Activated T-helper 2 cell treated with anti-CD3 and anti-CD28 coated beads, Interferon-gamma antibody, Interleukin-2, Interleukin-4, amounts not matched to agents 10 μg/mL and 5 μg/mL and 100 μg/mL, durations not matched to agents 14 hours and 24 hours and 36 hours (primary cell): ENCODE measurements around the gene S100B. TPM values are rescaled to one million over a fixed set of nuclear protein-coding genes. Genes with fewer than 3 reads are reported as not detected.
"Not testable (repeated sequence)": the region's sequence is repeated elsewhere in the genome, so short reads cannot be mapped to it uniquely, and the experiment has no call there.

Source experiments
- DNase-seq: peaks from one replicate; pipeline ENCODE4 v3.0.0; 2021; ENCODE audit warnings: low spot score
- H3K27ac Mint-ChIP-seq: one replicate; pipeline ENCODE4 v1.8.0; 2021; ENCODE audit warnings: mixed read lengths
- H3K27me3 Mint-ChIP-seq: one replicate; pipeline ENCODE4 v1.8.0; 2021; ENCODE audit warnings: low read depth, mixed read lengths
- H3K36me3 Mint-ChIP-seq: one replicate; pipeline ENCODE4 v1.8.0; 2021; ENCODE audit warnings: low read depth, mixed read lengths
- H3K4me1 Mint-ChIP-seq: one replicate; pipeline ENCODE4 v1.8.0; 2021; ENCODE audit warnings: low read depth, mixed read lengths
- H3K4me3 Mint-ChIP-seq: one replicate; pipeline ENCODE4 v1.8.0; 2021; ENCODE audit warnings: low read depth, mild to moderate bottlenecking, moderate library complexity, mixed read lengths
- H3K9me3 Mint-ChIP-seq: one replicate; pipeline ENCODE4 v1.8.0; 2021; ENCODE audit warnings: mixed read lengths
- intact Hi-C: fragments of 100-400 bp; cut with micrococcal nuclease; formaldehyde crosslinking; loops from one replicate; pipeline ENCODE4 v1.15.1; 2023
- total RNA-seq: library from RNA; stranded (reverse); gene quantifications from 2 replicates; pipeline ENCODE4 v1.2.3, GENCODE V29; 2022

The S100B gene
- total RNA-seq, 1 donor from 2014 or later, result not detected

GRCh38 chr21:46636550-46637285 is 31.8 kb upstream of the S100B start:
- Mint-ChIP-seq H3K4me1 (peaks cover 59% of the 10 kb centered on the region), H3K36me3 (peaks cover 39% of the 10 kb centered on the region), H3K4me3 (peak overlapping the region; percentile 93), H3K9me3 (no peaks in the 10 kb centered on the region), H3K27ac (peak overlapping the region; percentile 97), H3K27me3 (no peaks in the 10 kb centered on the region)
- DNase-seq, result no peak
- intact Hi-C loops, result no loop called here

DNA sequence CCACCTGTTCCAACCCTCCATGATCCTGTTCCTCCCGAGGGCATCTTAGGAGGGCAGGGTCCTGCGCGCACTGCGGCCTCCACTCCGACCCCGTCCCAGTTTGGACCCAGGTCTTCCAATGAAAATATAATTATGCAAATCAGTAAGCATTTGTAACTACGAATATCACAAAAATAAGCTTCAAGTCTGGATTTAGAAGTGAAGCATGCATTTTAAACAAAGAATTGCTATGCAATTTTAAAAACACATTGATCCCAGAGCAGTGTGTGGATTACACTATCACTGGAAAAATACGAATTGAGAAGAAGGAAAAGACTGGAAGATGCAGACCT is 31.3 kb upstream of the S100B start:
- H3K27ac Mint-ChIP-seq, result peak overlapping the region; percentile 97
- peaks cover 59% of the 10 kb centered on the region for H3K4me1 Mint-ChIP-seq
- H3K9me3 Mint-ChIP-seq, result peaks cover 4% of the 10 kb centered on the region
- intact Hi-C loops, result no loop called here
- H3K27me3 Mint-ChIP-seq, result peaks cover 5% of the 10 kb centered on the region
- DNase-seq, result no peak
- H3K4me3 Mint-ChIP-seq, result peak overlapping the region; percentile 93
- H3K36me3 Mint-ChIP-seq, result peaks cover 33% of the 10 kb centered on the region

- H3K27me3 Mint-ChIP-seq, result peaks cover 7% of the 10 kb centered on the region
- H3K36me3 Mint-ChIP-seq, result peaks cover 27% of the 10 kb centered on the region
- H3K4me3 Mint-ChIP-seq, result peak within 1 kb of the TSS; percentile 93
- peak; percentile 98 for DNase-seq
- H3K4me1 Mint-ChIP-seq, result peaks cover 57% of the 10 kb centered on the region
- peak within 1 kb of the TSS; percentile 97 for H3K27ac Mint-ChIP-seq
- intact Hi-C loops, result loop anchor here (1.0 kb wide), 1 partner anchor 177 kb away; the partner anchor contains the start of gene DIP2A
- peaks cover 4% of the 10 kb centered on the region for H3K9me3 Mint-ChIP-seq
Measured at GRCh38 chr21:46635324-46636180, 30.7 kb upstream of the S100B start, which contains the start of gene PRMT2. Gene PRMT2, plus strand, starts transcription at chr21:46635674. Its CDS starts 1,278 bp downstream, at chr21:46636952.

- H3K27me3 Mint-ChIP-seq, result peaks cover 7% of the 10 kb centered on the region
- peaks cover 4% of the 10 kb centered on the region for H3K9me3 Mint-ChIP-seq
- H3K4me3 Mint-ChIP-seq, result peak overlapping the region; percentile 93
- peaks cover 57% of the 10 kb centered on the region for H3K4me1 Mint-ChIP-seq
- peaks cover 22% of the 10 kb centered on the region for H3K36me3 Mint-ChIP-seq
- intact Hi-C loops, result loop anchor here (1.0 kb wide), 1 partner anchor 177 kb away; the partner anchor contains the start of gene DIP2A
- peak overlapping the region; percentile 97 for H3K27ac Mint-ChIP-seq
- DNase-seq, result no peak
Measured at GRCh38 chr21:46634966-46635323, 30.1 kb upstream of the S100B start.

GRCh38 chr21:46634427-46634826 is 29.5 kb upstream of the S100B start:
- Mint-ChIP-seq H3K27me3 (peaks cover 7% of the 10 kb centered on the region), H3K4me1 (peaks cover 52% of the 10 kb centered on the region), H3K9me3 (peaks cover 4% of the 10 kb centered on the region), H3K27ac (peak overlapping the region; percentile 97), H3K4me3 (peak overlapping the region; percentile 93), H3K36me3 (peaks cover 17% of the 10 kb centered on the region)
- DNase-seq, result no peak
- intact Hi-C loops, result no loop called here

- Mint-ChIP-seq H3K36me3 (peaks cover 12% of the 10 kb centered on the region), H3K4me3 (peak overlapping the region; percentile 27), H3K9me3 (peaks cover 4% of the 10 kb centered on the region), H3K27ac (peak overlapping the region; percentile 77), H3K27me3 (peaks cover 7% of the 10 kb centered on the region), H3K4me1 (peaks cover 45% of the 10 kb centered on the region)
- intact Hi-C loops, result no loop called here
- DNase-seq, result no peak
Measured at GRCh38 chr21:46633566-46633965, 28.7 kb upstream of the S100B start.

DNA sequence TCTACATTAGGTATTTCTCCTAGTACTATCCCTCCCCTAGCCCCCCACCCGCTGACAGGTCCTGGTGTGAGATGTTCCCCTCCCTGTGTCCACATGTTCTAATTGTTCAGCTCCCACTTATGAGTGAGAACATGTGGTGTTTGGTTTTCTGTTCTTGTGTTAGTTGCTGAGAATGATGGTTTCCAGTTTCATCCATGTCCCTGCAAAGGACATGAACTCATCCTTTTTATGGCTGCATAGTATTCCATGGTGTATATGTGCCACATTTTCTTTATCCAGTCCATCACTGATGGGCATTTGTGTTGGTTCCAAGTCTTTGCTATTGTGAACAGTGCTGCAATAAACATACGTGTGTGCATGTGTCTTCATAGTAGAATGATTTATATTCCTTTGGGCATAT is 26.0 kb upstream of the S100B start:
- intact Hi-C loops, DNase-seq, H3K27ac Mint-ChIP-seq, H3K36me3 Mint-ChIP-seq, H3K27me3 Mint-ChIP-seq, H3K4me3 Mint-ChIP-seq: not testable (repeated sequence)
- H3K9me3 Mint-ChIP-seq, result peaks cover 11% of the 10 kb centered on the region
- H3K4me1 Mint-ChIP-seq, result peaks cover 24% of the 10 kb centered on the region

DNA sequence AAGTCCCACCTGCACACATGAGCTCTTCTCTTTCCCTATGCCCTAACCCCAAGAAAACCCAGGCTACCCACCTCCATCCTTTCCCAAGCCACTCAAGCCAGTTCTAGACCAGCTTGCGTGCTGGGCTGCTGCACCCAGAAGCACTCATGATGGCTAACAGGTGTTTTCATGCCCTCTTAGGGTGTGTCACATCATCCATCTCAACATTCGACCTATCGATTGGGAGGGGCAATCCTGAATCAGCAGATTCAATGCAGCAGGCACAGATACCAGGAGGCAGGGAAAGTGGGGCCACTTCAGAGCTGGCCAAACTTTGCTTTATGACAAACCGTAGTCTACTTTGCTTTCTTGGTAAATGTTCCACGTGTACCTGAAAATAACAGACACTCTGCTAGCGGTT is 24.0 kb upstream of the S100B start:
- Mint-ChIP-seq H3K27ac (no peak overlapping the region), H3K9me3 (peaks cover 17% of the 10 kb centered on the region), H3K36me3 (peaks cover 4% of the 10 kb centered on the region), H3K4me1 (peaks cover 13% of the 10 kb centered on the region), H3K4me3 (no peak overlapping the region), H3K27me3 (peaks cover 7% of the 10 kb centered on the region)
- intact Hi-C loops, result no loop called here
- DNase-seq, result no peak

DNA sequence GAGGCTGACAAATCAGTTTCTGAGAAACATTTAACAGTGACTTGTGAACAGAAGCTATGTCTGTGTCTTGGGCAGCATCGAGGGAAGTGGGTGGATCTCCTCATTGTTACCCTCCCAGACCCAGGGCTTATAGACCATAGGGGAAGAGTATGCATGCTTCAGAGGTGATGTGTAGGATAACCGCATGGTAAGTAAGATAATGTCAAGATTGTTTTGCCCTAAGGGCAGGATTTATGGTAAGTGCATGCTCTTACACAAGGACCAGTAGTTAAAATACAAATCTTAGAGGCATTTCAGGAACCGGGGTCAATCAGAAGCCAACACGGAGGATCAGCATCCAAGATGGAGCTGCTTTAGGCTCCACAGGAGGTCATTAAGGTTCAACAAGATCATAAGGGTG is 22.8 kb upstream of the S100B start:
- intact Hi-C loops, result no loop called here
- H3K27ac Mint-ChIP-seq, result no peak overlapping the region

GRCh38 chr21:46626975-46627501 is 22.2 kb upstream of the S100B start:
- peaks cover 17% of the 10 kb centered on the region for H3K9me3 Mint-ChIP-seq
- H3K4me3 Mint-ChIP-seq, result no peak overlapping the region
- peaks cover 11% of the 10 kb centered on the region for H3K4me1 Mint-ChIP-seq
- intact Hi-C loops, result no loop called here
- peaks cover 7% of the 10 kb centered on the region for H3K27me3 Mint-ChIP-seq
- no peak overlapping the region for H3K27ac Mint-ChIP-seq
- no peak for DNase-seq
- peaks cover 4% of the 10 kb centered on the region for H3K36me3 Mint-ChIP-seq

More for the DNA sequence above, 22.8 kb upstream of the S100B start:
- no peak overlapping the region for H3K4me3 Mint-ChIP-seq
- peaks cover 8% of the 10 kb centered on the region for H3K4me1 Mint-ChIP-seq
- peaks cover 7% of the 10 kb centered on the region for H3K27me3 Mint-ChIP-seq
- peaks cover 17% of the 10 kb centered on the region for H3K9me3 Mint-ChIP-seq
- peaks cover 4% of the 10 kb centered on the region for H3K36me3 Mint-ChIP-seq
- no peak for DNase-seq

DNA sequence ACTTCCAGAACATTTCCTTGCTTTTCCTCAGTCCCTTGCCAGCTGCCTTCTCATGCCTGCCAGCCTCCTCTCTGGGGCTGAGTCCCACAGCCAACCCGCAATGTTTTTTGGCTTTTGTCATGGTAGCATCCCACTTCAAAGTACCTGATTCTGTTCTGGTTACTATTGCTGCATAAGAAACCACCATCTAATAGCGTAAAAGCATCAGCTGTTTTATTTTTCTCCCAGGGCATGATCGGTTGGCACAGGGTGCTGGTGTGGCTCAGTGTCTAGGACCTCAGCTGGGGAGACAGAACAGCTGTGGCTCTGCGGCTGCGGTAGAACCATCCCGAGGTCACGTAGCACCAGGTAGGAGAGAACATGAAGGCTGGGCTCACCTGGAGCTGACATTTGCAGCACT is 21.7 kb upstream of the S100B start:
- Mint-ChIP-seq H3K9me3 (peaks cover 16% of the 10 kb centered on the region), H3K27me3 (peaks cover 6% of the 10 kb centered on the region), H3K27ac (no peak overlapping the region), H3K36me3 (peaks cover 4% of the 10 kb centered on the region), H3K4me3 (no peak overlapping the region), H3K4me1 (peaks cover 16% of the 10 kb centered on the region)
- intact Hi-C loops, result no loop called here
- DNase-seq, result no peak

DNA sequence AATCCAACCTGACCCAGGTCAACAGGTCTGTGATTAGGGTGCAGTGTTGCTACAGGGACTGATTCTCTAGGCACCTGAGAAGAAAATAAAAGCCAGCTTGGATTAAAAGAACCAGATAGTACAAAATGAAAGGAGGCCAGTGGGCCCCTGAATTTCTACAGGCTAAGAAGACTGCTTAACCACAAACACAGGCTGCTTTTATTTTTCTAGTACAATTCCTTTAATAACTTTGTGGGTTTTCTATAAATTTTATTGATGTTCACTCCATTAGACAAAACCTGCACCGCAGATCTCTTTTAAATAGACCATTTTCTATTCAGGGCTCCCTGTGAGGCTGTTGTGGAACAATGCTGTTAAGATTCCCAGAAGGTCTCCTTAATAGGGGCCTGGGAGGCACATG is 20.9 kb upstream of the S100B start:
- intact Hi-C loops, result no loop called here
- H3K27me3 Mint-ChIP-seq, result no peaks in the 10 kb centered on the region
- no peak overlapping the region for H3K4me3 Mint-ChIP-seq
- no peak for DNase-seq
- H3K4me1 Mint-ChIP-seq, result peaks cover 18% of the 10 kb centered on the region
- peaks cover 13% of the 10 kb centered on the region for H3K9me3 Mint-ChIP-seq
- no peak overlapping the region for H3K27ac Mint-ChIP-seq
- peaks cover 4% of the 10 kb centered on the region for H3K36me3 Mint-ChIP-seq

DNA sequence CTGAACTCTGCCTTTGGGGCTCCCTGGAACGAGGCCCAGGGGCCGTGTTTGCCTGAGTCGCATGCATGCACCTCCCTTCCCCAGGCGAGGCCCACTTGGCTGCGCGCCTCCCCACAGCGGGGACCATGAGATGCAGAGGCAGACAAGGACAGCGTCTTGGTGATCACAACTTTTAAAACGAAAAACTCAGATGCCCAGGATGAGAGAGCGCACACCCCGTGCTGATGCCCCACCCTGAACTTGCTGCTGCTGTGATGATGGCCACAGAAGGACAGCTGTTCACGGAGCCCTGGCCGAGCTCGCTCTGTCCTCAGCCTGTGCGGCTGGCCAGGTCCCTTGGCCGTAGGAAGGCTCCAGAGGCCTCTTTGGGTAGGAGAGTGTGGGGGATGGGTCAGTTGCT is 19.2 kb upstream of the S100B start:
- Mint-ChIP-seq H3K9me3 (peaks cover 13% of the 10 kb centered on the region), H3K4me1 (peaks cover 18% of the 10 kb centered on the region), H3K4me3 (no peak overlapping the region), H3K27ac (no peak overlapping the region), H3K27me3 (no peaks in the 10 kb centered on the region), H3K36me3 (peaks cover 4% of the 10 kb centered on the region)
- intact Hi-C loops, result no loop called here
- DNase-seq, result no peak
